Measurements from ENCODE around the gene CCDC137. TPM values are rescaled to one million over a fixed set of nuclear protein-coding genes. Genes with fewer than 3 reads are reported as not detected.

The CCDC137 gene
- total RNA-seq, 4 donors from 2014 or later = 18.2 to 25.6 (median 21.4) TPM

DNA sequence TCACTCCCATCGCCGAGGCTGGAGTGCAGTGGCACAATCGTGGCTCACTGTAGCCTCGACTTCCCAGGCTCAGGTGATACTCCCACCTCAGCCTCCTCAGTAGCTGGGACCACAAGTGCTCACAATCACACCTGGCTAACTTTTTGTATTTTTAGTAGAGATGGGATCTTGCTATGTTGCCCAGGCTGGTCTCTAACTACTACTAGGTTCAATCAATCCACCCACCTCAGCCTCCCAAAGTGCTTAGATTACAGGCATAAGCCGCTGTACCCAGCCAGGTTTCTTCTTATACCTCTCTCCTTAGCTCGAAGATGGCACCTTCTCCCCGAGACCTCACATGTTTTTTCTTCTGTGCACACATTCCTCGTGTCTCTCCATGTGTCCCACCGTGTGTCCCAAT lies 26.5 kb upstream of the CCDC137 start:
- 85 to 90% methylated on average over 9 of the region's 9 CpGs for WGBS, 2 donors
- H3K27me3 ChIP-seq = no peaks in the 10 kb centered on the region
- no peak for DNase-seq
- H3K9me3 ChIP-seq = no peaks in the 10 kb centered on the region
- no peak overlapping the region for H3K4me3 ChIP-seq
- TF ChIP-seq POLR2A (IDR thresholded peaks at IDR 0.05) = no peak
- TF ChIP-seq, protein P1, sequence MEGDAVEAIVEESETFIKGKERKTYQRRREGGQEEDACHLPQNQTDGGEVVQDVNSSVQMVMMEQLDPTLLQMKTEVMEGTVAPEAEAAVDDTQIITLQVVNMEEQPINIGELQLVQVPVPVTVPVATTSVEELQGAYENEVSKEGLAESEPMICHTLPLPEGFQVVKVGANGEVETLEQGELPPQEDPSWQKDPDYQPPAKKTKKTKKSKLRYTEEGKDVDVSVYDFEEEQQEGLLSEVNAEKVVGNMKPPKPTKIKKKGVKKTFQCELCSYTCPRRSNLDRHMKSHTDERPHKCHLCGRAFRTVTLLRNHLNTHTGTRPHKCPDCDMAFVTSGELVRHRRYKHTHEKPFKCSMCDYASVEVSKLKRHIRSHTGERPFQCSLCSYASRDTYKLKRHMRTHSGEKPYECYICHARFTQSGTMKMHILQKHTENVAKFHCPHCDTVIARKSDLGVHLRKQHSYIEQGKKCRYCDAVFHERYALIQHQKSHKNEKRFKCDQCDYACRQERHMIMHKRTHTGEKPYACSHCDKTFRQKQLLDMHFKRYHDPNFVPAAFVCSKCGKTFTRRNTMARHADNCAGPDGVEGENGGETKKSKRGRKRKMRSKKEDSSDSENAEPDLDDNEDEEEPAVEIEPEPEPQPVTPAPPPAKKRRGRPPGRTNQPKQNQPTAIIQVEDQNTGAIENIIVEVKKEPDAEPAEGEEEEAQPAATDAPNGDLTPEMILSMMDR (IDR thresholded peaks at IDR 0.05) = no peak
- H3K36me3 ChIP-seq = no peaks in the 10 kb centered on the region
- no peak overlapping the region for H3K27ac ChIP-seq
- peaks cover 17 to 40% (median 25%) of the 10 kb centered on the region in 3 donors for H3K4me1 ChIP-seq
- intact Hi-C loops (cut with DNase I) = no loop called here

DNA sequence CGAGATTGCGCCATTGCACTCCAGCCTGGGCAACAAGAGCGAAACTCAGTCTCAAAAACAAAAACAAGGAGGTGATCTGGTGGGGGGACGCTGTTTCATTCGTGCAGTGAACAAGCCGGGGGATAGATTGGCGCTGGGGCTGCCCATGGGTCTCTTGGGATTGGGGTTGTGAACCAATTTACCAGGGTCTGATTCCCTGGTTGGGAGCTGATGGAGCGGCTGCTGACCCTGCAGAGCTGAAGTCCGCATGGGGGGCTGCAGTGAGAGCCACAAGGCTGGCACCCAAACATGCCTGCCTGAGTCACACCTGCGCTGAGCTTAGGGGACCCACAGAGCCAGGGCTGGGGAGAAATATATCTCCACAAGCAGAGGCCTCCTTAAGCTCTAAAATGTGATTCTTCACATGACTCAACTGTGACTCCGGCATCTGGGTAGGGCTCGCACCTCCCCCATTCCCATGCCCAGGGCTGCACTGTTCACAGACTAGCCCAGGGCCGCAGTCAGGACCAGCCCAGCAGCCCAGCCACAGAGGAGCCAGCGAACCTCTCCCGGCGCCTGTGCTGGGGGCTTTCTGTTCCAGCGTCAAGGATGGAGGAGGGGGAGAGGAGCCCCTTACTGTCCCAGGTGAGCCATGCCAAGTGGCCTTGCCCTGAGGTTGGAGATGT lies 24.6 kb upstream of the CCDC137 start:
- peaks cover 4 to 25% (median 16%) of the 10 kb centered on the region in 3 donors for H3K4me1 ChIP-seq
- no peaks in the 10 kb centered on the region for H3K9me3 ChIP-seq
- no peak for TF ChIP-seq POLR2A (IDR thresholded peaks at IDR 0.05)
- TF ChIP-seq, protein P1 (IDR thresholded peaks at IDR 0.05) = no peak
- H3K27ac ChIP-seq = peak overlapping the region in 3 of 4 donors; percentile 21 to 48 (median 42)
- peaks cover 0 to 4% (median 0%) of the 10 kb centered on the region in 4 donors for H3K27me3 ChIP-seq
- WGBS, 2 donors = 82 to 100% methylated on average over 5 to 8 of the region's 17 CpGs
- H3K4me3 ChIP-seq = peak overlapping the region in 1 of 4 donors; percentile 6
- intact Hi-C loops (cut with DNase I) = no loop called here
- no peak for DNase-seq
- H3K36me3 ChIP-seq = no peaks in the 10 kb centered on the region

DNA sequence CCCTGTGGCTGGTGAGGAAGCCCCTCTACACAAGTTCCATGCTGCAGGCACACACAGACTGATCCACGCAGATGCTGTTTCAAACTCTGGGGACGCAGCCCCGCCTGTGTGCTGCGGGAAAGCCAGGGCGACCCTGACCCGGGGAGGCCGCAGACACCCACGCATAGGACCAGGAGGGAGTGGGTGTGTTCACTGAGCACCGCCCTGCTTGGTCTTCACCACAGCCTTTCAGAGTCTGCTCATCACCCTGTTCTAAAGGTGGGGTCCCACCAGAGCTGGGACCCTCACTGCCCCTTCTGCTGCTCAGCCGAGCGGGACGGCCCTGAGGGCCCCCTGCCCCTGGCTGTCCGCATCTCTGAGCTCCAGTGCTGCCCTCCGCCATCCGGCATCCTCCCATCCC lies 22.0 kb upstream of the CCDC137 start:
- H3K36me3 ChIP-seq = no peaks in the 10 kb centered on the region
- no peak for DNase-seq
- H3K9me3 ChIP-seq = peaks cover 0 to 8% (median 0%) of the 10 kb centered on the region in 3 donors
- TF ChIP-seq, protein P1 (IDR thresholded peaks at IDR 0.05) = no peak
- no peak for TF ChIP-seq POLR2A (IDR thresholded peaks at IDR 0.05)
- H3K4me1 ChIP-seq = peaks cover 4 to 25% (median 11%) of the 10 kb centered on the region in 3 donors
- 94% methylated on average over 6 of the region's 15 CpGs; no CpG with 5 or more reads in 1 of the 2 donors for WGBS, 2 donors
- peaks cover 0 to 30% (median 8%) of the 10 kb centered on the region in 4 donors for H3K27me3 ChIP-seq
- no peak overlapping the region for H3K4me3 ChIP-seq
- intact Hi-C loops (cut with DNase I) = no loop called here
- no peak overlapping the region for H3K27ac ChIP-seq

DNA sequence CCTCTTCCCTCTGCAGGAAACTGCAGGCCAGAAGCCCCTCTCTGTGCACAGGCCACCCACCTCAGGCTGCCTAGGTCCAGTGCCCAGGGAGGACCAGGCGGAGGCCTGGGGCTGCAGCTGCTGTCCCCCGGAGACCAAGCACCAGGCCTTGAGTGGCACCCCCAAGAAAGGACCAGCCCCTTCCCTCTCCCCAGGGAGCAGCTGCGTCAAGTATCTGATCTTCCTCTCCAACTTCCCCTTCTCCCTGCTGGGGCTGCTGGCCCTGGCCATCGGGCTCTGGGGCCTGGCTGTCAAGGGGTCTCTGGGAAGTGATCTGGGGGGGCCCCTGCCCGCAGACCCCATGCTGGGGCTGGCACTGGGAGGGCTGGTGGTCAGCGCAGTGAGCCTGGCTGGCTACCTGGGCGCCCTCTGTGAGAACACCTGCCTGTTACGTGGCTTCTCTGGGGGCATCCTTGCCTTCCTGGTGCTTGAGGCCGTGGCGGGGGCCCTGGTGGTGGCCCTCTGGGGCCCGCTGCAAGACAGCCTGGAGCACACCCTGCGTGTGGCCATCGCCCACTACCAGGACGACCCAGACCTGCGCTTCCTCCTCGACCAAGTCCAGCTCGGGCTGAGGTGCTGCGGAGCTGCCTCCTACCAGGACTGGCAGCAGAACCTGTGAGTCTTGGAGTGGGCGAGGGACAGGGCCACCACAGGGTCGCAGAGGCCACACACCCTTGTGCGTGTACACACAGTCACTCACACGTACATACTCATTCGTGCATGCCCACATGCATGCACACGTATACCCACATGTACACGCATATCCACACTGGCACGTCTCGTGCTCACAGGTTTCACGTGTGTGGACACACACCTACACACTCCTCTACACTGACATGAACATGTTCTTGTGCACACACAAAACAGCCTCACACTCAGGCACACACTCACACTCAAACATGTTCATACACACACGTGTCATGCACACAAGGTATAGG lies 21.3 kb upstream of the CCDC137 start:
- Histone ChIP-seq H3K9me3 (peaks cover 0 to 8% (median 0%) of the 10 kb centered on the region in 3 donors), H3K4me3 (no peak overlapping the region), H3K27ac (no peak overlapping the region), H3K36me3 (no peaks in the 10 kb centered on the region), H3K27me3 (peaks cover 0 to 37% (median 8%) of the 10 kb centered on the region in 4 donors), H3K4me1 (peaks cover 4 to 25% (median 11%) of the 10 kb centered on the region in 3 donors)
- intact Hi-C loops (cut with DNase I) = no loop called here
- 81 to 83% methylated on average over 14 to 19 of the region's 29 CpGs for WGBS, 2 donors
- no peak for DNase-seq
- TF ChIP-seq POLR2A (IDR thresholded peaks at IDR 0.05) = no peak
- TF ChIP-seq, protein P1 (IDR thresholded peaks at IDR 0.05) = no peak

Measured in esophagus squamous epithelium (tissue), 5 donors.